Measurements from ENCODE around the gene TTC39B.

TTC39B gene

DNA sequence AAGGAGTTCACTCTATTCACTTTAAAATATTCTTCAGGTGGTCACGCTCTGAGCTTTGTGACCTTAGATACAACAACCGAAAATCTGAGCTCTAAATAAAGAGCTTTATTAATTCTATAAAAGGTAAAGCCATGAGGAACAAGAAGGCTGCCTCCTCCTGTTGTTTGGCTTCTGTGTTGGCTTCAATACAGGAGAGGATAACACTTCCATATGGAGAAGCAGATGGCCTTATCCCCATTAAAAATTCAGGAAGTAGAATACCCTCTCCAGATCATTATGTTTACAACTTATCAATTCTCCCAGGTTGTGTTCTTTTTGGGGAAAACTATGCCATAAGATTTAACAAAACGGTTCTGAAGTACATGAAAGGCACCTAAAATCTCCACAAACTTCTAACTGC is 128.4 kb downstream of the TTC39B start:
- WGBS (ENCODE audit: insufficient coverage), result 100% methylated on average over 1 of the region's 3 CpGs
- CTCF ChIA-PET, result no interaction called here

DNA sequence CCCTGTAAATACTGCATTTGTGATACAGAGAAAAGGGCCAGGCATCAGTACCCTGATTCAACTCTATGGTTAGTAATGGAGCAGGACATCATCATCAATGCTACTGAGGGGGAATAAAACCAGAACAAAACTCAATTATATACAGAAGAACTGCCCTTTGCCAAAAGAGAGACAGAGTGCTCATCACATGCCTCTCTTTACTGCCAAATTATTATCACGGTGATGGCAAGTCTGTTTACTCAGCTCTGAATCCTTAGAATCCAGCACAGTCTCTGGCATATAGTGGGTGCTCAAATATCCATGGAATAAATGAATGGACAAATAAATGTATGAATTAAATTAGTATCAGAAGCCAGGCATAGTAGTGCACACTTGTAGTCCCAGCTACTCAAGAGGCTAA is 130.2 kb downstream of the TTC39B start:
- Histone ChIP-seq H3K4me3 (ENCODE audit: control insufficient read depth in 1 of 7, extremely low read depth in 1 of 7, insufficient read depth in 4 of 7, low read depth in 2 of 7, low read length in 6 of 7) (no peak overlapping the region), H3K9me3 (ENCODE audit: control extremely low read depth in 1 of 5, control insufficient read depth in 4 of 5, insufficient read depth in 2 of 5, low read depth in 1 of 5, low read length in 4 of 5) (peaks cover 0 to 3% (median 0%) of the 10 kb centered on the region in 5 experiments), H3K27me3 (replicated peaks in 2 of 5; ENCODE audit: control insufficient read depth in 4 of 5, insufficient read depth in 5 of 5, low read length in 4 of 5) (no peaks in the 10 kb centered on the region), H3K4me1 (ENCODE audit: control extremely low read depth in 1 of 4, control insufficient read depth in 4 of 4, insufficient read depth in 4 of 4, low read length in 3 of 4) (no peaks in the 10 kb centered on the region), H3K27ac (ENCODE audit: insufficient read depth in 1 of 2, low read depth in 1 of 2, low read length in 2 of 2, poor library complexity in 1 of 2, severe bottlenecking in 2 of 2) (no peak overlapping the region), H3K36me3 (ENCODE audit: control insufficient read depth in 4 of 4, insufficient read depth in 4 of 4, low read length in 3 of 4) (peaks cover 0 to 42% (median 6%) of the 10 kb centered on the region in 4 experiments)
- 100% methylated on average over 1 of the region's 1 CpG for WGBS (ENCODE audit: insufficient coverage)
- no peak for DNase-seq
- ChIA-PET POLR2A (no interaction called here), CTCF (no interaction called here)

More for the DNA sequence above, 128.4 kb downstream of the TTC39B start:
- no peak overlapping the region for H3K4me3 ChIP-seq (ENCODE audit: control insufficient read depth in 1 of 7, extremely low read depth in 1 of 7, insufficient read depth in 4 of 7, low read depth in 2 of 7, low read length in 6 of 7)
- POLR2A ChIA-PET, result no interaction called here
- no peaks in the 10 kb centered on the region for H3K27me3 ChIP-seq (replicated peaks in 2 of 5; ENCODE audit: control insufficient read depth in 4 of 5, insufficient read depth in 5 of 5, low read length in 4 of 5)
- peaks cover 0 to 3% (median 0%) of the 10 kb centered on the region in 5 experiments for H3K9me3 ChIP-seq (ENCODE audit: control extremely low read depth in 1 of 5, control insufficient read depth in 4 of 5, insufficient read depth in 2 of 5, low read depth in 1 of 5, low read length in 4 of 5)
- H3K36me3 ChIP-seq (ENCODE audit: control insufficient read depth in 4 of 4, insufficient read depth in 4 of 4, low read length in 3 of 4), result peaks cover 0 to 44% (median 8%) of the 10 kb centered on the region in 4 experiments
- H3K27ac ChIP-seq (ENCODE audit: insufficient read depth in 1 of 2, low read depth in 1 of 2, low read length in 2 of 2, poor library complexity in 1 of 2, severe bottlenecking in 2 of 2), result no peak overlapping the region
- no peak for DNase-seq
- H3K4me1 ChIP-seq (ENCODE audit: control extremely low read depth in 1 of 4, control insufficient read depth in 4 of 4, insufficient read depth in 4 of 4, low read length in 3 of 4), result no peaks in the 10 kb centered on the region

DNA sequence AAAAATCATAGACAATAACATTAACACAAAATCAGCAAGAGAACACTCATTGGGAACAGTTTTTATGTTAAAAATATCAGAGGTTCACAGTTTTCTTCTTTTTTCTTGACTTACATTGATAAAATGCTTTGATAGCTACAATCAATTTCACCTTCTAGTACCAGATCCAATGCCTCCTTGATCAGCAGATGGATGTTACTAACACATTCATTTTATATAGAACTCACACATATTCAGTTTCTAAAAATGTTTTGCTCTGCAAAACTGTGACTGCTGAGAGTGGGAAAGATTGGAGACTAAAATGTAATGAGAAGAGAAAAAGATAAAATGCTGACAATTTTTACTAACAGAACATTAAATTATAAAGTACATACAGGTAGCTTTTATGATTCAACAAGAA is 143.1 kb downstream of the TTC39B start:
- no peak overlapping the region for H3K4me3 ChIP-seq (ENCODE audit: control insufficient read depth in 1 of 7, extremely low read depth in 1 of 7, insufficient read depth in 4 of 7, low read depth in 2 of 7, low read length in 6 of 7)
- ChIA-PET CTCF (no interaction called here), POLR2A (no interaction called here)
- H3K36me3 ChIP-seq (ENCODE audit: control insufficient read depth in 4 of 4, insufficient read depth in 4 of 4, low read length in 3 of 4), result no peaks in the 10 kb centered on the region
- no peak overlapping the region for H3K27ac ChIP-seq (ENCODE audit: insufficient read depth in 1 of 2, low read depth in 1 of 2, low read length in 2 of 2, poor library complexity in 1 of 2, severe bottlenecking in 2 of 2)
- H3K4me1 ChIP-seq (ENCODE audit: control extremely low read depth in 1 of 4, control insufficient read depth in 4 of 4, insufficient read depth in 4 of 4, low read length in 3 of 4), result no peaks in the 10 kb centered on the region
- H3K9me3 ChIP-seq (ENCODE audit: control extremely low read depth in 1 of 5, control insufficient read depth in 4 of 5, insufficient read depth in 2 of 5, low read depth in 1 of 5, low read length in 4 of 5), result no peaks in the 10 kb centered on the region
- no peak for DNase-seq
- H3K27me3 ChIP-seq (replicated peaks in 2 of 5; ENCODE audit: control insufficient read depth in 4 of 5, insufficient read depth in 5 of 5, low read length in 4 of 5), result no peaks in the 10 kb centered on the region

DNA sequence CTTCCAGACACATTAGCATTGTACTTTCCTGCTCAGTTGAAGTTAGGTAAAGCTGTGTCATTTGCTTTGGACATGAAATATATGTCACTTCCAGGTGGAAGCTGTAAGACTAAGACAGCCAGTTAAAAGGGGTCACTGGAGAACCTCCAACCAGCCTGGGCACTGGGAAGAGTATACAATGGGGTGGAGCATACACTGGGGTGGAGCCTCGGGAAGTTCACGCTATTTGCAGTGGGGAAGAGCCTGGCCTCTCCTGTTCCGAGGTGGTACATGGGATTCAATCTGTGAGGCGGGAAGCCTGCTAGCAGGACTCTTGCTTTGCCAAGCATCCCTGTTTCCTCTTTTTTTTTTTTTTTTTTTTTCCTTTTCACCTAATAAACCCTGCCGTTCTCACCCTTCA is 145.3 kb downstream of the TTC39B start:
- 94% methylated on average over 2 of the region's 5 CpGs for WGBS (ENCODE audit: insufficient coverage)
- CTCF ChIA-PET, result interaction anchor here (0.9 to 1.5 kb wide), 3 partner anchors 8 to 56 kb away, joined by 3 to 6 read pairs (median 3); no protein-coding TSS in a partner anchor

DNA sequence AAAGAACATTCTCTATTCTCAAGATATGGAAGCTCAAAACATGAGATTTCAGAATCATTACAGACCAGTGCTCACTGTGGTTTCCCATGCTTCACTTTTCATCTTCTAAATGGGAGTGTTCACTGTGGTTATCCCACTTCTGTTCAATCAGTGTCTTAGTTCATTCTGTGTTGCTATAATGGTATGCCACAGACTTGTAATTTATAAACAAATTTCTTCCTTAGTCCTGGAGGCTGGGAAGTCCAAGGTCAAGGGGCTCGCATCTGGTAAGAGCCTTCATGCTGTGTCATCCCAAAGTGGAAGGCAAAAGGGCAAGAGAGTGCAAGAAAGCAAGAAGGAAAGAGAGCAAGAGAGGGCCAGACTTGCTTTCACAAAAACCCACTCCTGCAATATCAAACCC is 146.3 kb downstream of the TTC39B start:
- H3K4me1 ChIP-seq (ENCODE audit: control extremely low read depth in 1 of 4, control insufficient read depth in 4 of 4, insufficient read depth in 4 of 4, low read length in 3 of 4), result no peaks in the 10 kb centered on the region
- no peaks in the 10 kb centered on the region for H3K36me3 ChIP-seq (ENCODE audit: control insufficient read depth in 4 of 4, insufficient read depth in 4 of 4, low read length in 3 of 4)
- no peaks in the 10 kb centered on the region for H3K27me3 ChIP-seq (replicated peaks in 2 of 5; ENCODE audit: control insufficient read depth in 4 of 5, insufficient read depth in 5 of 5, low read length in 4 of 5)
- H3K27ac ChIP-seq (ENCODE audit: insufficient read depth in 1 of 2, low read depth in 1 of 2, low read length in 2 of 2, poor library complexity in 1 of 2, severe bottlenecking in 2 of 2), result no peak overlapping the region
- H3K4me3 ChIP-seq (ENCODE audit: control insufficient read depth in 1 of 7, extremely low read depth in 1 of 7, insufficient read depth in 4 of 7, low read depth in 2 of 7, low read length in 6 of 7), result no peak overlapping the region
- ChIA-PET CTCF (no interaction called here), POLR2A (interaction anchor here (0.7 kb wide), 1 partner anchor 508 kb away, joined by 3 read pairs; no protein-coding TSS in a partner anchor)
- no peaks in the 10 kb centered on the region for H3K9me3 ChIP-seq (ENCODE audit: control extremely low read depth in 1 of 5, control insufficient read depth in 4 of 5, insufficient read depth in 2 of 5, low read depth in 1 of 5, low read length in 4 of 5)
- DNase-seq, result no peak
- no CpG with 5 or more reads among the region's 1 CpG for WGBS (ENCODE audit: insufficient coverage)

More for the DNA sequence above, 145.3 kb downstream of the TTC39B start:
- H3K4me3 ChIP-seq (ENCODE audit: control insufficient read depth in 1 of 7, extremely low read depth in 1 of 7, insufficient read depth in 4 of 7, low read depth in 2 of 7, low read length in 6 of 7), result no peak overlapping the region
- no peaks in the 10 kb centered on the region for H3K36me3 ChIP-seq (ENCODE audit: control insufficient read depth in 4 of 4, insufficient read depth in 4 of 4, low read length in 3 of 4)
- no peaks in the 10 kb centered on the region for H3K9me3 ChIP-seq (ENCODE audit: control extremely low read depth in 1 of 5, control insufficient read depth in 4 of 5, insufficient read depth in 2 of 5, low read depth in 1 of 5, low read length in 4 of 5)
- H3K27me3 ChIP-seq (replicated peaks in 2 of 5; ENCODE audit: control insufficient read depth in 4 of 5, insufficient read depth in 5 of 5, low read length in 4 of 5), result no peaks in the 10 kb centered on the region
- H3K4me1 ChIP-seq (ENCODE audit: control extremely low read depth in 1 of 4, control insufficient read depth in 4 of 4, insufficient read depth in 4 of 4, low read length in 3 of 4), result no peaks in the 10 kb centered on the region
- H3K27ac ChIP-seq (ENCODE audit: insufficient read depth in 1 of 2, low read depth in 1 of 2, low read length in 2 of 2, poor library complexity in 1 of 2, severe bottlenecking in 2 of 2), result no peak overlapping the region
- DNase-seq, result no peak
- POLR2A ChIA-PET, result no interaction called here

DNA sequence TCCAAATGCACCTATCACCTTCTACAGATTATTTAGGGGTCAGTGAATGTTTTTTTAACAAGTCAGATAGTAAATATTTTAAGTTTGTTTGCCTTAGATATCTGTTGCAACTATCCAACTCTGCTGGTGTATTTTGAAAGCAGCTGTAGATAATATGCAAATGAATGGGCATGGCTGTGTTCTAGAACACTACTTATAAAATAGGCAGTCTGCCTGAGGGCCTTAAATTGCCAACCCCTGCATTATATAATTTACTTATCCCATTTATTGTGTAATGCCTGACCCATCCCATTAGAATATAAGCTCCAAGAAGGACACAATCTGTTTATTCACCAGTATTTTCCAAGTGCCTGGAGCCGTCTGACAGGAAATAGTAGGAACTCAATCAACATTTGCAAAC is 149.0 kb downstream of the TTC39B start:
- no peaks in the 10 kb centered on the region for H3K4me1 ChIP-seq (ENCODE audit: control extremely low read depth in 1 of 4, control insufficient read depth in 4 of 4, insufficient read depth in 4 of 4, low read length in 3 of 4)
- no peak overlapping the region for H3K27ac ChIP-seq (ENCODE audit: insufficient read depth in 1 of 2, low read depth in 1 of 2, low read length in 2 of 2, poor library complexity in 1 of 2, severe bottlenecking in 2 of 2)
- no peaks in the 10 kb centered on the region for H3K36me3 ChIP-seq (ENCODE audit: control insufficient read depth in 4 of 4, insufficient read depth in 4 of 4, low read length in 3 of 4)
- H3K9me3 ChIP-seq (ENCODE audit: control extremely low read depth in 1 of 5, control insufficient read depth in 4 of 5, insufficient read depth in 2 of 5, low read depth in 1 of 5, low read length in 4 of 5), result no peaks in the 10 kb centered on the region
- no peaks in the 10 kb centered on the region for H3K27me3 ChIP-seq (replicated peaks in 2 of 5; ENCODE audit: control insufficient read depth in 4 of 5, insufficient read depth in 5 of 5, low read length in 4 of 5)
- ChIA-PET POLR2A (no interaction called here), CTCF (no interaction called here)
- H3K4me3 ChIP-seq (ENCODE audit: control insufficient read depth in 1 of 7, extremely low read depth in 1 of 7, insufficient read depth in 4 of 7, low read depth in 2 of 7, low read length in 6 of 7), result no peak overlapping the region
- WGBS (ENCODE audit: insufficient coverage), result no CpG with 5 or more reads among the region's 1 CpG
- no peak for DNase-seq

DNA sequence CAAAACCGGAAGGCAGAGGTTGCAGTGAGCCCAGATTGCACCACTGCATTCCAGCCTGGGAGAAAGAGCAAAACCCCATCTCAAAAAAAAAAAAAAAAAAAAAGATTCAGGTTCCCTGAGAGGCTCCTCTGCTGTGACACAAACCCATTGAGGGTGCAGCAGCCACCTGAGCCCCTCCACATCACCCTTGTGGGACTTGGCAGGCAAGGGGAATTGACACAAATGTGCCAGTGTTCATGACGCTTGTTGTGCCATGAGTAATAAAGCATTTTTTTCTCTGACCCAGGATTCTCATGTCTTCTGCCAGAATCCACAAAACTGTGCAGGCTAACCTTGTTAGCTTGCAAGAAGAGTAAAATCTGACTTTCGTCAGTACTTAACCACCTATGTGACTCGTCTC is 149.6 kb downstream of the TTC39B start:
- 90% methylated on average over 4 of the region's 4 CpGs for WGBS (ENCODE audit: insufficient coverage)

More for the DNA sequence above, 149.6 kb downstream of the TTC39B start:
- POLR2A ChIA-PET, result no interaction called here
- Histone ChIP-seq H3K36me3 (ENCODE audit: control insufficient read depth in 4 of 4, insufficient read depth in 4 of 4, low read length in 3 of 4) (no peaks in the 10 kb centered on the region), H3K27me3 (replicated peaks in 2 of 5; ENCODE audit: control insufficient read depth in 4 of 5, insufficient read depth in 5 of 5, low read length in 4 of 5) (no peaks in the 10 kb centered on the region), H3K4me3 (ENCODE audit: control insufficient read depth in 1 of 7, extremely low read depth in 1 of 7, insufficient read depth in 4 of 7, low read depth in 2 of 7, low read length in 6 of 7) (no peak overlapping the region), H3K9me3 (ENCODE audit: control extremely low read depth in 1 of 5, control insufficient read depth in 4 of 5, insufficient read depth in 2 of 5, low read depth in 1 of 5, low read length in 4 of 5) (no peaks in the 10 kb centered on the region), H3K4me1 (ENCODE audit: control extremely low read depth in 1 of 4, control insufficient read depth in 4 of 4, insufficient read depth in 4 of 4, low read length in 3 of 4) (no peaks in the 10 kb centered on the region), H3K27ac (ENCODE audit: insufficient read depth in 1 of 2, low read depth in 1 of 2, low read length in 2 of 2, poor library complexity in 1 of 2, severe bottlenecking in 2 of 2) (no peak overlapping the region)
- DNase-seq, result no peak
- CTCF ChIA-PET, result no interaction called here

Measured in common myeloid progenitor, CD34-positive (primary cell).